ENCODE results near the gene GYPB. TPM values are rescaled to one million over a fixed set of nuclear protein-coding genes. Genes with fewer than 3 reads are reported as not detected.
"Not testable (repeated sequence)": the region's sequence is repeated elsewhere in the genome, so short reads cannot be mapped to it uniquely, and the experiment has no call there.

The GYPB gene
- total RNA-seq, 1 donor from 2014 or later = not detected

- not testable (repeated sequence) for DNase-seq
Observed at GRCh38 chr4:144008602-144009001, 10.6 kb downstream of the GYPB start.

GRCh38 chr4:144007960-144008359 is 11.2 kb downstream of the GYPB start:
- not testable (repeated sequence) for DNase-seq

- not testable (repeated sequence) for DNase-seq
Observed at GRCh38 chr4:144006200-144006803, 12.9 kb downstream of the GYPB start.

- not testable (repeated sequence) for DNase-seq
Observed at GRCh38 chr4:144005558-144005953, 13.6 kb downstream of the GYPB start.

GRCh38 chr4:144004868-144005557 is 14.2 kb downstream of the GYPB start:
- DNase-seq = not testable (repeated sequence)

GRCh38 chr4:144003890-144004265 is 15.3 kb downstream of the GYPB start:
- not testable (repeated sequence) for DNase-seq

- not testable (repeated sequence) for DNase-seq
Observed at GRCh38 chr4:144003205-144003889, 15.8 kb downstream of the GYPB start.

GRCh38 chr4:144000331-144000995 is 18.7 kb downstream of the GYPB start:
- DNase-seq = not testable (repeated sequence)

GRCh38 chr4:143996193-143996592 is 23.0 kb downstream of the GYPB start:
- not testable (repeated sequence) for DNase-seq

GRCh38 chr4:143991761-143992160 is 27.4 kb downstream of the GYPB start:
- DNase-seq = not testable (repeated sequence)

GRCh38 chr4:143990717-143991116 is 28.5 kb downstream of the GYPB start:
- DNase-seq = not testable (repeated sequence)

GRCh38 chr4:143986180-143986579 is 33.0 kb downstream of the GYPB start:
- DNase-seq = no peak

GRCh38 chr4:143980776-143981175 is 38.4 kb downstream of the GYPB start:
- DNase-seq = peak; percentile 60

GRCh38 chr4:143975527-143975926 is 43.7 kb downstream of the GYPB start:
- not testable (repeated sequence) for DNase-seq

GRCh38 chr4:143974021-143974420 is 45.2 kb downstream of the GYPB start:
- not testable (repeated sequence) for DNase-seq

- DNase-seq = no peak
Observed at GRCh38 chr4:143961075-143961474, 58.1 kb downstream of the GYPB start.

- DNase-seq = not testable (repeated sequence)
Observed at GRCh38 chr4:143955306-143955705, 63.9 kb downstream of the GYPB start.

GRCh38 chr4:143951458-143951972 is 67.7 kb downstream of the GYPB start:
- DNase-seq = not testable (repeated sequence)

GRCh38 chr4:143950967-143951366 is 68.2 kb downstream of the GYPB start:
- not testable (repeated sequence) for DNase-seq

GRCh38 chr4:143950185-143950584 is 69.0 kb downstream of the GYPB start:
- DNase-seq = not testable (repeated sequence)

- not testable (repeated sequence) for DNase-seq
Observed at GRCh38 chr4:143947493-143947892, 71.7 kb downstream of the GYPB start.

All from dermis blood vessel endothelial cell (primary cell).